ENCODE measurements around the gene KCTD11.
A peak's percentile ranks its signal among the peaks of the same experiment; 100 is the strongest.

Gene KCTD11

GRCh38 chr17:7383371-7383741 is 31.4 kb downstream of the KCTD11 start:
- Mint-ChIP-seq H3K9me3 (no peaks in the 10 kb centered on the region), H3K4me1 (ENCODE audit: low read depth in 2 of 2) (peaks cover 5 to 9% of the 10 kb centered on the region in 2 donors), H3K4me3 (peak overlapping the region; percentile 65 to 71), H3K27me3 (peaks cover 25 to 43% of the 10 kb centered on the region in 2 donors), H3K27ac (no peak overlapping the region), H3K36me3 (ENCODE audit: insufficient read depth) (peaks cover 13% of the 10 kb centered on the region)
- no peak for ATAC-seq (replicated peaks)
- no peak for DNase-seq

- H3K36me3 Mint-ChIP-seq (ENCODE audit: insufficient read depth): peaks cover 13% of the 10 kb centered on the region
- H3K9me3 Mint-ChIP-seq: no peaks in the 10 kb centered on the region
- ATAC-seq (replicated peaks) (peak; percentile 96), DNase-seq (peak; percentile 66 to 74 (median 73))
- H3K4me1 Mint-ChIP-seq (ENCODE audit: low read depth in 2 of 2): peaks cover 5 to 9% of the 10 kb centered on the region in 2 donors
- peaks cover 24 to 39% of the 10 kb centered on the region in 2 donors for H3K27me3 Mint-ChIP-seq
- peak overlapping the region; percentile 65 to 71 for H3K4me3 Mint-ChIP-seq
- peak overlapping the region; percentile 70 to 72 for H3K27ac Mint-ChIP-seq
Observed at GRCh38 chr17:7383742-7384488, 32.0 kb downstream of the KCTD11 start.

GRCh38 chr17:7384489-7385081 is 32.6 kb downstream of the KCTD11 start:
- H3K27me3 Mint-ChIP-seq: peaks cover 18 to 33% of the 10 kb centered on the region in 2 donors
- H3K4me1 Mint-ChIP-seq (ENCODE audit: low read depth in 2 of 2): peaks cover 5 to 9% of the 10 kb centered on the region in 2 donors
- peak overlapping the region; percentile 70 to 72 for H3K27ac Mint-ChIP-seq
- H3K9me3 Mint-ChIP-seq: no peaks in the 10 kb centered on the region
- peak overlapping the region; percentile 65 to 71 for H3K4me3 Mint-ChIP-seq
- peaks cover 17% of the 10 kb centered on the region for H3K36me3 Mint-ChIP-seq (ENCODE audit: insufficient read depth)
- ATAC-seq (replicated peaks): no peak
- no peak for DNase-seq

GRCh38 chr17:7388856-7389255 is 36.9 kb downstream of the KCTD11 start:
- DNase-seq (no peak), ATAC-seq (replicated peaks) (no peak)
- no peaks in the 10 kb centered on the region for H3K27me3 Mint-ChIP-seq
- no peaks in the 10 kb centered on the region for H3K9me3 Mint-ChIP-seq
- H3K27ac Mint-ChIP-seq: no peak overlapping the region
- peaks cover 27% of the 10 kb centered on the region for H3K36me3 Mint-ChIP-seq (ENCODE audit: insufficient read depth)
- peaks cover 20 to 23% of the 10 kb centered on the region in 2 donors for H3K4me1 Mint-ChIP-seq (ENCODE audit: low read depth in 2 of 2)
- H3K4me3 Mint-ChIP-seq: no peak overlapping the region

- Mint-ChIP-seq H3K4me1 (ENCODE audit: low read depth in 2 of 2) (peaks cover 22 to 24% of the 10 kb centered on the region in 2 donors), H3K36me3 (ENCODE audit: insufficient read depth) (peaks cover 29% of the 10 kb centered on the region), H3K27ac (peak overlapping the region; percentile 39 to 71), H3K4me3 (no peak overlapping the region), H3K9me3 (no peaks in the 10 kb centered on the region), H3K27me3 (no peaks in the 10 kb centered on the region)
- ATAC-seq (replicated peaks) (no peak), DNase-seq (no peak)
Observed at GRCh38 chr17:7389924-7390910, 38.3 kb downstream of the KCTD11 start.

- Mint-ChIP-seq H3K27ac (peak overlapping the region in 1 of 2 donors; percentile 63), H3K9me3 (no peaks in the 10 kb centered on the region), H3K4me3 (no peak overlapping the region), H3K36me3 (ENCODE audit: insufficient read depth) (peaks cover 29% of the 10 kb centered on the region), H3K4me1 (ENCODE audit: low read depth in 2 of 2) (peaks cover 22 to 24% of the 10 kb centered on the region in 2 donors), H3K27me3 (no peaks in the 10 kb centered on the region)
- no peak for DNase-seq
- ATAC-seq (replicated peaks): no peak
Observed at GRCh38 chr17:7391307-7391706, 39.3 kb downstream of the KCTD11 start.

GRCh38 chr17:7392696-7393612 is 41.0 kb downstream of the KCTD11 start:
- Mint-ChIP-seq H3K27ac (peak overlapping the region; percentile 95 to 96), H3K4me1 (ENCODE audit: low read depth in 2 of 2) (peaks cover 20 to 24% of the 10 kb centered on the region in 2 donors), H3K4me3 (peak overlapping the region; percentile 92 to 97), H3K27me3 (no peaks in the 10 kb centered on the region), H3K9me3 (no peaks in the 10 kb centered on the region), H3K36me3 (ENCODE audit: insufficient read depth) (peaks cover 24% of the 10 kb centered on the region)
- no peak for ATAC-seq (replicated peaks)
- DNase-seq: no peak

GRCh38 chr17:7393613-7394451 is 41.9 kb downstream of the KCTD11 start:
- peak; percentile 72 for ATAC-seq (replicated peaks)
- H3K4me3 Mint-ChIP-seq: peak overlapping the region; percentile 92 to 97
- peak in 2 of 3 experiments; percentile 69 to 70 for DNase-seq

GRCh38 chr17:7394452-7395191 is 42.7 kb downstream of the KCTD11 start, which contains the start of gene PLSCR3:
Gene PLSCR3, minus strand, starts transcription at chr17:7394525. Its CDS starts 415 bp downstream, at chr17:7394110.
- Mint-ChIP-seq H3K4me1 (ENCODE audit: low read depth in 2 of 2) (peaks cover 20 to 24% of the 10 kb centered on the region in 2 donors), H3K27ac (peak within 1 kb of the TSS; percentile 95 to 96), H3K27me3 (no peaks in the 10 kb centered on the region), H3K36me3 (ENCODE audit: insufficient read depth) (peaks cover 20% of the 10 kb centered on the region), H3K9me3 (no peaks in the 10 kb centered on the region), H3K4me3 (peak within 1 kb of the TSS; percentile 92 to 97)
- DNase-seq (peak; percentile 78 to 82 (median 82)), ATAC-seq (replicated peaks) (peak; percentile 86)

More at GRCh38 chr17:7393613-7394451, 41.9 kb downstream of the KCTD11 start:
- Mint-ChIP-seq H3K27me3 (no peaks in the 10 kb centered on the region), H3K9me3 (no peaks in the 10 kb centered on the region), H3K27ac (peak overlapping the region; percentile 95 to 96), H3K4me1 (ENCODE audit: low read depth in 2 of 2) (peaks cover 20 to 24% of the 10 kb centered on the region in 2 donors), H3K36me3 (ENCODE audit: insufficient read depth) (peaks cover 24% of the 10 kb centered on the region)

GRCh38 chr17:7396147-7396546 is 44.2 kb downstream of the KCTD11 start:
- no peak overlapping the region for H3K27ac Mint-ChIP-seq
- ATAC-seq (replicated peaks) (no peak), DNase-seq (no peak)
- peaks cover 12% of the 10 kb centered on the region for H3K36me3 Mint-ChIP-seq (ENCODE audit: insufficient read depth)
- H3K4me3 Mint-ChIP-seq: no peak overlapping the region
- no peaks in the 10 kb centered on the region for H3K27me3 Mint-ChIP-seq
- peaks cover 15 to 21% of the 10 kb centered on the region in 2 donors for H3K4me1 Mint-ChIP-seq (ENCODE audit: low read depth in 2 of 2)
- no peaks in the 10 kb centered on the region for H3K9me3 Mint-ChIP-seq

GRCh38 chr17:7398612-7399011 is 46.6 kb downstream of the KCTD11 start:
- ATAC-seq (replicated peaks) (no peak), DNase-seq (no peak)
- Mint-ChIP-seq H3K27ac (no peak overlapping the region), H3K27me3 (no peaks in the 10 kb centered on the region), H3K4me1 (ENCODE audit: low read depth in 2 of 2) (peaks cover 12 to 16% of the 10 kb centered on the region in 2 donors), H3K4me3 (no peak overlapping the region), H3K36me3 (ENCODE audit: insufficient read depth) (peaks cover 3% of the 10 kb centered on the region), H3K9me3 (no peaks in the 10 kb centered on the region)

Data from effector memory CD8-positive, alpha-beta T cell (primary cell).